ENCODE results near the gene TMCC1.

Gene TMCC1

DNA sequence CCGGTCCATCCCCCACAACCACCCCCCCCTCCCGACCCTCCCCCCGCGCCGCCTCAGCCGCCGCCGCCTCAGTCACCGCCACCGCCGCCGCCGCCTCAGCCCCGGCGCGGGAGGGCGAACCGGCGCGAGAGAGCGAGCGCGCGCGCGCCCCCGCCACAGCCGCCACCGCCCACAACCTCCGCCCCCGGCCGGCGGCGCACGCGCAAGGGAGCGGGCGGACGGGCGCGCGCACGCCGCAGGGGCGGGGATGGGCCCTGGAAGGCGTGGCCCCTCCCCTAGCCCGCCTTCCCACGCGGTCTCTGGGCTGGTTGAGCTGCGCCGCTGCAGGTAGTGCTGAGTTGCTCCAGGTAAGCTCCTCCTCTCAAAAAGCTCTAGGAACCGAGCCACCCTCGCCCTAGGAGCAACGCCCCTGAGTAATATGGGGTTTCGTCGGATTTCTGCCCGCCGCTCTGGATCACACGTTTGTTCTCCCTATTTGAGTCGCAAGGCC is at the start of gene TMCC1:
TMCC1 (minus strand) TSS at position 131 of the 490 bp plus-strand sequence.
- peak; percentile 97 for ATAC-seq
- H3K9me3 Mint-ChIP-seq: no peaks in the 10 kb centered on the region
- no peaks in the 10 kb centered on the region for H3K36me3 Mint-ChIP-seq
- peak within 1 kb of the TSS; percentile 86 for H3K4me3 Mint-ChIP-seq
- H3K27ac Mint-ChIP-seq: peak within 1 kb of the TSS; percentile 92
- H3K27me3 Mint-ChIP-seq: no peaks in the 10 kb centered on the region
- H3K4me1 Mint-ChIP-seq: peaks cover 46% of the 10 kb centered on the region

DNA sequence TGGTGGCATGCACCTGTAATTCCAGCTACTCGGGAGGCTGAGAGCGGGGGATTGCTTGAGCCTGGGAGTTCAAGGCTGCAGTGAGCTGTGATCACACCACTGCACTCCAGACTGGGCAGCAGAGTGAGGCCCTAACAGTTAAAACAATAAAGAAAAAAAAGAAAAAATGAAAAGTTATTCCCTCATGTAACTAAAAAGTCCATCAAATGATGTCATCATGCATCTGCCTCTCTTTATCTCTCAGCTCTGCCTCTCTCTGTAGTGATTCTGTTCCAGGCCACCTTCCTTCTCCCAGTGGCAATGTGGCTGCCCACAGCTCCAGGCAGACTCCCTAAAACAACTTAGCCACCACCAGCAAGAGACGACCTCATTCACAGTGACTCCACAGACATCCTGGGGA is 49.5 kb upstream of the TMCC1 start:
- Mint-ChIP-seq H3K27me3 (peaks cover 46% of the 10 kb centered on the region), H3K36me3 (no peaks in the 10 kb centered on the region), H3K9me3 (peaks cover 3% of the 10 kb centered on the region), H3K4me3 (no peak overlapping the region), H3K27ac (no peak overlapping the region), H3K4me1 (peaks cover 6% of the 10 kb centered on the region)
- ATAC-seq: no peak

DNA sequence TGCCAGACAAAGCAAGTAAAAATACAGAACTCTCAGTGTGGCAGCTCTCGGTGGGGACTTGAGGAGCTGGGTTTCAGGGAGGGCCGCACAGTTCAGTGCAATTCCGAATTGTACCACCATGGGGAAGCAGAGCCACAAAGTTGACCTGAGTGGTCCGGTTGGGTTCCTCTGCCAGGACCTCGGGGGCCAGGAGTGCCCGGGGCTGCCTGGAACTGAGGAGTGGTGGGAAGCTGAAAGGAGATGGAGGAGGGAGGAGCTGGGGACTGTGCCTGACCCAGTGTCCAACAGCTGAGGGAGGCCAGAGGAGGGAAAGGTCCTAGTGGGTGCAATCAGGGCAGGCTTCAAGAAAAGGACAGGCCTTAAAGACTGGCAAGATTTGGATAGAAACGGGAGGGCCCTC is 48.8 kb upstream of the TMCC1 start:
- ATAC-seq: peak; percentile 70
- H3K4me3 Mint-ChIP-seq: no peak overlapping the region
- H3K27me3 Mint-ChIP-seq: peaks cover 45% of the 10 kb centered on the region
- no peak overlapping the region for H3K27ac Mint-ChIP-seq
- H3K4me1 Mint-ChIP-seq: peaks cover 6% of the 10 kb centered on the region
- no peaks in the 10 kb centered on the region for H3K9me3 Mint-ChIP-seq
- no peaks in the 10 kb centered on the region for H3K36me3 Mint-ChIP-seq

DNA sequence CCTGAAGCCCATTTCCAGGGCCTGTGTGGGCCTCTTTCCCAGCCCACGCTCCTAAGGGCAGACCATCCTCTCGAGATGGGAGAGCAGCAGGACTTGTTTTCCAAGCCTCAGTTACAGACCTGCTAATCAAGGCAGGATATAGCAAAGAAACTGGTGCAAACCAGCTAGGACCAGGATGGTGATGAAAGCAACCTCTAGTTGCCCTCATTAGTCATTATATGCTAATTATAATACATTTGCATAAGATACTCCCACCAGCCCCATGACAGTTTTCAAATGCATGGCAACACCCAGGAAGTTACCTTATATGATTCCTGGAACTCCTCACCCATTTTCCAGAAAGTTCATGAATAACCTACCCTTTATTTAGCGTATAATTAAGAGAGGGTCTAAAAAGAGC is 46.6 kb upstream of the TMCC1 start:
- Mint-ChIP-seq H3K36me3 (no peaks in the 10 kb centered on the region), H3K9me3 (no peaks in the 10 kb centered on the region), H3K4me1 (peaks cover 6% of the 10 kb centered on the region), H3K27me3 (peaks cover 36% of the 10 kb centered on the region), H3K4me3 (no peak overlapping the region), H3K27ac (no peak overlapping the region)
- no peak for ATAC-seq

DNA sequence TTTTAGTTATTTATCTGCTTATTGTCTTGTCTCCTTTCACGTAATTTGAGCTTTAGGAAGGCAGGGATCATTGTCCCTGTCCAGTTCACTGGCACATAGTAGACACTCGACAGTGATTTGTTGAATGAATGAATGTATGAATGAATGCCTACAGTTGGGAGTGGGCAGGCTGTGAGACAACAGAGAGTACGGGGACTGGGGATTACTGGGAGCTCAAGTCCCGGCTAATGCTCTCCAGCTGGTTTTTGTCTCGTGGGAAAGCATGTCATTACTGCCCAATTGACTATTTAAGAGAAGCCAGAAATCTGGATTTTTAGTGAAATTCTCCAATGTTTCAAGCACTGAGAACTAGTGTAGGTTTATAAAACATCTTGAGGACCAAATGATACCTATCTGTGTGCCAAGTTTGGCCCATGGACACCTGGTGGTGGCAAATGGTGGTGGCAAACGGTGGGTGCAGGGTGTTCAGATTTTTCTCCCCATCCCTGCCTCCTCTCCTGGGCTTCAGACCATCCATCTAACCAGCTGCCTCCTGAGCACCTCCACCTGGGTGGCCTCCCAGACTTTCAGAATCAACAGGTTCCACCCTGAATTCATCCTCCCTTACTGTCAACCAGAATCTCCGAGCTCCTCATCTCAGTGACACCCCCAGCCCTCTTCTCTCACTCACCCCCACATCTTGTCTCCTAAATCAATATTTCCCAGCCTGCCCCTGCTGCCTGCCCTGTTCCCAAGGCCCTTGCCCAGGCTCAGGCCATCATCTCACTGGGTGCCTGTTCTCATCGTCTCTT is 44.8 kb upstream of the TMCC1 start:
- Mint-ChIP-seq H3K4me3 (no peak overlapping the region), H3K4me1 (peaks cover 12% of the 10 kb centered on the region), H3K27ac (no peak overlapping the region), H3K27me3 (peaks cover 27% of the 10 kb centered on the region), H3K36me3 (no peaks in the 10 kb centered on the region), H3K9me3 (no peaks in the 10 kb centered on the region)
- no peak for ATAC-seq

DNA sequence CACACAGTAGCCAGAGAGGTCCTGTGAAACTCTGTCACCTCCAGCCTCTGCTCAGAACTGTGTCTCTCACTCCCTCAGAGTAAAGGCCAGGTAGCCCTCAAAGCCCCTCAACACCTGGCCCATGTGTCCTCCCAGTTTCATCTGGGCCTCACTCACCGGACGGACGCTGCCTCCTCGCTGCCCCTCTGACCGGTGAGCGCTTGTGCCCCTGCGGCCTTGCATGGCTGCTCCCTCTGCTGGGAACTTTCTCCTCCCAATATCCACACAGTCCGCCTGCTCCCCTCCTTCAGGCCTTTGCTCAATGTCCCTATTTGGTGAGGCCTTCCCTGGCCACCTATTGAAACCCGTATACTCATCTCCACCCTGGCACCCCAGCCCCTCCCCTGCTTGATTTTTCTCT is 44.2 kb upstream of the TMCC1 start:
- Mint-ChIP-seq H3K4me3 (no peak overlapping the region), H3K4me1 (peaks cover 12% of the 10 kb centered on the region), H3K9me3 (no peaks in the 10 kb centered on the region), H3K27me3 (peaks cover 26% of the 10 kb centered on the region), H3K27ac (no peak overlapping the region), H3K36me3 (no peaks in the 10 kb centered on the region)
- no peak for ATAC-seq

DNA sequence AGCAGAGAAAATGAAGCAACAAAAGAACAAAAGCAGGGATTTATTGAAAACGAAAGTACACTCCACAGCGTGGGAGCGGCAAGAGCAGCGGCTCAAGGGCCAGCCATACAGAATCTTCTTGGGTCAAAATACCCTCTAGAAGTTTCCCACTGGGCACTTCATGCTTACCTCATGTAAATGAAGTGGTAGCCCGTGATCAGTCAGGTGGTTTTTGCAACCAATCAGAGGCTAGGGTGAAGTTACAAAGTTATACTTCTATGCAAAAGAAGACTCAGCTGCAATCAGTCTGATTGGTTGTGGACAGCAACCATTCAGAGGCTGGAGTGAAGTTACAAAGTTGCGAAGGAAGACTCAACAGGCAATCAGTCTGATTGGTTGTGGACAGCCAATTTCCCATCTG is 43.2 kb upstream of the TMCC1 start:
- Mint-ChIP-seq H3K36me3 (no peaks in the 10 kb centered on the region), H3K9me3 (no peaks in the 10 kb centered on the region), H3K27me3 (peaks cover 17% of the 10 kb centered on the region), H3K4me3 (peak overlapping the region; percentile 52), H3K27ac (peak overlapping the region; percentile 36), H3K4me1 (peaks cover 6% of the 10 kb centered on the region)
- no peak for ATAC-seq

DNA sequence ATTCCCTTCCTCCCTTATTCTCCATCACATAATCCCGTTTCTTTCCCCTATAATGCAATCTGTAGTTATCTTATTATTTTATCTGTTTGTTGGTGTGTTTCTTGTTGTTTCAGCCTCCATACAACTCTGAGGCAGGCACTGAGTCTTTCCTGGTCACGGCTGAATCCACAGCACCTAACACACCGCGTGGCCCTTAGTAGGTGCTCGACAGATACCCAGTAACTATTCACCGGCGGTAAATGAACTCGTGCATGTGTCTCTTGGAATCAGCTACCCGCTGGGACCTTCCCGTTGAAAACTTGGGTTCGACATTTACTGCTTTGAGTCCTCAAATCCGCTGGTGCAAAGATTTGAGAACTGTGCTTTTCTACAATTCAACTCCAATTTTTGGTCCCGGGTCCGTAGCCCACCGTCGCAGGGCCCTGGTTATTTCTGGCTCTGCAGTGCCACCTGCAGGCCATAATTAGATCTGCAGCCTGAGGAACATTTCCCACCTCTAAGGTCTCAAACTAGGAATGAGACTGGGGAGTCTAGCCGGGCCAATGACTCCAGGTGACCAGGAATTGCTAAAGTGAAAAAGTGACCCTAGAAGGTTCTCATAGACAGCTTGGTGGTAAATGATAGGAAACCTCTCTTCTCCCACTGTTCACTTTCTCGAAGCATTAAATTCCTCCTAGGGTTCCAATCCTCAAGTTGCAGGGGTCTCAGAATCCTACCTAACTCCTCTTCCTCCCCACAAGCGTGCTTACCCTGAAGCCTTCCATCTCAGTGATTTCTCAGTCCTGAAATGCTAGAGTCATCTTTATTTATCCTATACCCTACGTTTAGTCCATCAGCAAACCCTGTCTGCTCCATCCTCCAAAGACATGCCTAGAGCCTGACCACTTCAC is 41.0 kb upstream of the TMCC1 start:
- Mint-ChIP-seq H3K36me3 (peaks cover 3% of the 10 kb centered on the region), H3K27me3 (peaks cover 17% of the 10 kb centered on the region), H3K4me1 (peaks cover 6% of the 10 kb centered on the region), H3K27ac (no peak overlapping the region), H3K9me3 (peaks cover 7% of the 10 kb centered on the region), H3K4me3 (no peak overlapping the region)
- ATAC-seq: no peak

DNA sequence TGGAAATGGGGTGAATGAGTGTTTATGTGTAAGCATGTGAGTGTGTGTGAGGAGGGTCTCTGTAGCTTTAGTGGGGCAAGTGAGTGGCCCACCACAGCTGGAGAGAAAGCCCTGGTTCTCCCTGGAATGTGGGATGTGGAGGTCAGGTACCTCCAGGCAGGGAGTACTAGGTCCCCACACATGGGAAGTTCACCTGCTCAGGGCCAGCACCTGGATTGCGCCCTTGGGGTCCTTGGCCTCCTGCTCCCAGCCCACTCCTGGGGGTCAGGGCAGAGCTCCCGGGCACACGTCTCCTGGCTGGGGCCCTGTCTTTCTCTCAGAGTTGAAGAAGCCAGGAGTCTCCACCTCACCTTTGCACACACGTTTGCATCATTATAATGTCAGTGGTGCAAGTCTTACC is 40.0 kb upstream of the TMCC1 start:
- H3K27me3 Mint-ChIP-seq: peaks cover 10% of the 10 kb centered on the region
- no peak for ATAC-seq

DNA sequence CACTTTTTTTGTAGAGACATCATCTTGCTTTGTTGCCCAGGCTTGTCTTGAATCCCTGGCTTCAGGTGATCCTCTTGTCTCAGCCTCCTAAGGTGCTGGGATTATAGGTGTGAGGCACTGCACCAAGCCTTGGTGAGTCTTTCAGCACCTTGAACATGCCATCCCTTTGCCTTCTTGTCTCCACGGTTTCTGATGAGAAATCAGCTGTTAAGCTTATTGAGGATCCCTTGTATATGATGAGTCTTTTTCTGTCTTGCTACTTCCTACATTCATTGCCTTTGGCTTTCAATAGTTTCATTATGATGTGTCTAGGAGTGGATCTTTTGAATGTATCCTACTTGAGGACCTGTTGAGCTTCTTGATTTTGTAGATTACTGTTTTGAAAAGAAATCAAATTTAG is 35.9 kb upstream of the TMCC1 start:
- Mint-ChIP-seq H3K27ac (no peak overlapping the region), H3K4me3 (no peak overlapping the region), H3K9me3 (peaks cover 16% of the 10 kb centered on the region), H3K4me1 (peaks cover 3% of the 10 kb centered on the region), H3K36me3 (peaks cover 11% of the 10 kb centered on the region), H3K27me3 (peaks cover 30% of the 10 kb centered on the region)
- no peak for ATAC-seq

More for the DNA sequence above, 40.0 kb upstream of the TMCC1 start:
- peaks cover 4% of the 10 kb centered on the region for H3K36me3 Mint-ChIP-seq
- peaks cover 6% of the 10 kb centered on the region for H3K4me1 Mint-ChIP-seq
- H3K27ac Mint-ChIP-seq: no peak overlapping the region
- no peak overlapping the region for H3K4me3 Mint-ChIP-seq
- H3K9me3 Mint-ChIP-seq: peaks cover 9% of the 10 kb centered on the region

DNA sequence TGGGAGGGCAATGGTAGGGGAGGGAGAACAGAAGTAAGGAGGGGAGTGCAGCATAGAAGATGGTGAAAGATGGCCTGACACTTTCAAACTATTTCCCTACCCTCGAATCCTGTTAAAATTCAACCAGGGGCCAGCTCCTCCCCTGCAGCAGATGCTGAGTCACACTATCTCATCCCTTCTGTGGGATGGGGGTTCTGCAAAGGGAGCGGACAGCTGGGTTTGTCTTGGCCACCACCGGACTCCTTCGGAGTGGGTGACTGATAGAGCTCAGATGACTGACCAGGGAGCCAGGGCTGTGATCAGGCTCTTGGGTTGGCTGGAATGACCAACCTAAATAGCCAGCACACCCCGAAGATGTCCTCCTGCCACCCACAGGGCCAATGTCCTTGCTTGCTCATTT is 33.6 kb upstream of the TMCC1 start:
- H3K4me1 Mint-ChIP-seq: no peaks in the 10 kb centered on the region
- H3K36me3 Mint-ChIP-seq: peaks cover 11% of the 10 kb centered on the region
- H3K4me3 Mint-ChIP-seq: no peak overlapping the region
- H3K27ac Mint-ChIP-seq: no peak overlapping the region
- H3K9me3 Mint-ChIP-seq: peaks cover 22% of the 10 kb centered on the region
- no peak for ATAC-seq
- H3K27me3 Mint-ChIP-seq: peaks cover 41% of the 10 kb centered on the region

DNA sequence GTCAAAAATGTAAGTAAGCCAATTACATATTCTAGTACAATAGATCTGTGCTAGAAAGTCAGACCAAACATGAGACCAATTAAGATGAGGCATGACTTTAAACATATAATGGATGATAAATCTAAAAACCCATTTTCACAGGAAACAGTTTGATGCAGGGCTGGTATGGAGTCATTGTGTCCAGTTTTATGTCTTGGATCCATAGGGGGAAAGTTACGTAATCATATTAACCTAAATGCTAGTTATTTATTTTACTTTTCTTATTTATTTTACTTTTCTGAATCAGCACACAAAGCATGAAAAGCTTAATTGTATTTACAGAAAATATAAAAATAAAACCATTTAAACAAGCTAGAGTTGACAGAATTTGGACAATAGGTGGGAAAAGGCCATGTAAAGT is 26.3 kb upstream of the TMCC1 start:
- ATAC-seq: no peak
- no peak overlapping the region for H3K27ac Mint-ChIP-seq
- peaks cover 41% of the 10 kb centered on the region for H3K9me3 Mint-ChIP-seq
- no peaks in the 10 kb centered on the region for H3K36me3 Mint-ChIP-seq
- H3K27me3 Mint-ChIP-seq: peaks cover 16% of the 10 kb centered on the region
- H3K4me3 Mint-ChIP-seq: no peak overlapping the region
- H3K4me1 Mint-ChIP-seq: no peaks in the 10 kb centered on the region

DNA sequence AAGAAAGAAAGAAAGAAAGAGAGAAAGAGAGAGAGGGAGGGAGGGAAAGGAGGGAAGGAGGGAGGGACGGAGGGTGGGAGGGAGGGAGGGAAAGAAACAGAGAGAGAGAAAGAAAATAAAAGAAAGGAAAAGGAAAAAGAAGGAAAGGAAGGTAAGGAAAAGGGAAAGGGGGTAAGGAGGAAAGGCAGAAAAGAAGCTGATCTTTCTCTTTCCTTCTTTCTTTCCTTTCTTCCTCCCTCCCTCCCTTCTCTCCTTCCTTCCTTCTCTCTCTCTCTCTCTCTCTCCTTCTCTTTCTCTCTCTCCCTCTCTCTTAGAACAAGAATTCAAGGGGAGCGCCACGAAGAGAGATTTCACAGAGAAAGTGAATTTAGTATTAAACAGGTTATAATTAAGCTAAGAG is 25.8 kb upstream of the TMCC1 start:
- Mint-ChIP-seq H3K36me3 (no peaks in the 10 kb centered on the region), H3K27ac (no peak overlapping the region), H3K9me3 (peaks cover 43% of the 10 kb centered on the region), H3K27me3 (peaks cover 11% of the 10 kb centered on the region), H3K4me3 (no peak overlapping the region), H3K4me1 (no peaks in the 10 kb centered on the region)
- no peak for ATAC-seq

DNA sequence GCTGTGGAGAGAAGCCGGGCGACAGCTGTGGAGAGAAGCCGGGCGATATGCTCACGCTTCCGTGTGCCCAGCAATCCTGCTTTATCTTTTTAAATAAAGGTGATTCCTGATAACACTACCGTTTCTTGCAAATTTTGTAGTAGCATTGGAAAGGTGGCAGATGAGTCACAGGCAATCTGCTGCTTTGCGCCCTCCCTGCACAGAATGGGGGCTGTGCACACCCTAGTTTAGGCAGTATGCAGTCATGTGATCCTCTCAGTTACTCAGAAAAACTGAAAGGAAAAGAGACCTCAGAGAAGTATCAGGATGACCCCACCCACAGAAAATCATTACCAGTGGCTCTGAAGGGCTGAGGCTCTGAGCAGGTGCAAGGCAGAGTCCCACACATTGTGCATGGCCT is 24.9 kb upstream of the TMCC1 start:
- Mint-ChIP-seq H3K4me3 (no peak overlapping the region), H3K36me3 (no peaks in the 10 kb centered on the region), H3K27me3 (peaks cover 9% of the 10 kb centered on the region), H3K27ac (no peak overlapping the region), H3K4me1 (no peaks in the 10 kb centered on the region), H3K9me3 (peaks cover 41% of the 10 kb centered on the region)
- no peak for ATAC-seq

DNA sequence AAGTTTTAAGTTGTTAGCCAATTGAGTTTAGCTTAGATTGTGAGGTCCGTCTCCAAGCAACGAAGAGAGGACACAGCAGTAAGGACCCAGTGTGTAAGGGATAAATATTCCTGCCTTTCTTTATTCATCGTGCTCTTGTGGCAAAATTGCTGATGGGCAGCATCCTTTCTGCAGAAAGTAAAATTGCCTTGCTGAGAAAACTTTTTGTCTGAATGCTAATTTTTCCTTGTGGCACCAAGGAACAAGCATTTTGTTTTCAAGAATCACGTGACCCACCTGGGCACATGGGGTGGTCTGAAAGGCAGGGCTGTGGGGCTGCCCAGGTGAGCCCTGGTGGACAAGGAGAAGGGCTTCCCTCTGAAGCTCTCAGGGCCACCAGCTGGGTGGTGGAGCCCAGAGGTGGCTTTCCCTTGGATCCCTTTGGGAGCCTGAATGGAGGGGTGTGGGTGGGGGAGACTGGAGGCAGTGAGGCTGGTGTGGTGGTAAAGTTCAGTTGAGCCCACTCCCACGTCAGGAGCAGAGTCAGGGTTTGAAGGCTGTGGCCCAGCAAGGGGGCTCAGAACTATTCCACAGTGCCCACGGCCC is 24.0 kb upstream of the TMCC1 start:
- Mint-ChIP-seq H3K36me3 (no peaks in the 10 kb centered on the region), H3K4me1 (no peaks in the 10 kb centered on the region), H3K27ac (peak overlapping the region; percentile 13), H3K27me3 (no peaks in the 10 kb centered on the region), H3K4me3 (no peak overlapping the region), H3K9me3 (peaks cover 38% of the 10 kb centered on the region)
- no peak for ATAC-seq

Measured in stimulated activated memory B cell treated with anti-CD40 and anti-IgM and Interleukin-4, amounts not matched to agents 10 μg/mL and 1 μg/mL and 100 μg/mL, for 72 hours (primary cell).